GM12878 (cell line): ENCODE data around the gene PTPN21. TPM values are rescaled to one million over a fixed set of nuclear protein-coding genes. Genes with fewer than 3 reads are reported as not detected.

Experiments
- ATAC-seq: fragments of 200-7000 bp; cut with Tn5 transposase; 3 replicates; pipeline ENCODE4 v1.9.1; 2020; ENCODE audit warnings: mild to moderate bottlenecking, moderate library complexity
- BruUV-seq: library from RNA; stranded (reverse); fragments of 400-500 nt; replicated peaks from 2 replicates; lab custom pipeline; 2021; lab: Mats Ljungman, UMichigan
- CTCF ChIA-PET: fragments of 300-600 bp; sonication (Branson Sonifier 250); formaldehyde crosslinking; extraction: SDS; loops from one replicate; lab custom pipeline; 2021; ENCODE audit warnings: inconsistent platforms; lab: Yijun Ruan, JAX
- POLR2A ChIA-PET: fragments of 350-600 bp; formaldehyde crosslinking; extraction: SDS; loops from one replicate; lab custom pipeline; 2021; ENCODE audit warnings: inconsistent platforms; lab: Charles Lee
- RAD21 ChIA-PET: fragments of 300-600 bp; sonication (Branson Sonifier 250); formaldehyde crosslinking; loops from one replicate; lab custom pipeline; 2023; ENCODE audit warnings: antibody characterized with exemption; ENCODE audit not compliant: unreplicated experiment; lab: Charles Lee
- SMC1A ChIA-PET: fragments of 300-600 bp; sonication (Branson Sonifier 250); formaldehyde crosslinking; loops from one replicate; lab custom pipeline; 2023; ENCODE audit not compliant: unreplicated experiment, uncharacterized antibody; lab: Charles Lee
- DNase-seq: peaks from one replicate; pipeline ENCODE4 v3.0.0-alpha.2; 2011; ENCODE audit warnings: low read depth, low spot score
- FAIRE-seq: peaks from 3 replicates; lab custom pipeline; 2011; peaks lifted over from hg19 to GRCh38; lab: Jason Lieb, UNC
- H2AFZ ChIP-seq: 2 replicates; pipeline ENCODE4 v1.6.0; 2011; ENCODE audit warnings: low read depth, low read length, control low read depth; ENCODE audit not compliant: control insufficient read depth
- H3K27ac ChIP-seq: 2 replicates; pipeline ENCODE4 v1.5.1; 2011; ENCODE audit warnings: control low read depth; ENCODE audit not compliant: control insufficient read depth, insufficient read depth
- H3K27me3 ChIP-seq, 2 experiments: replicated peaks in 1 of 2; 2 replicates each; pipeline versions ENCODE4 v1.6.0 to v1.6.1; 2011; ENCODE audit warnings: low read length in 1 of 2; ENCODE audit not compliant: control insufficient read depth in 2 of 2, insufficient read depth in 2 of 2
- H3K36me3 ChIP-seq, 2 experiments: 2 replicates each; pipeline ENCODE4 v1.5.1; 2011; ENCODE audit warnings: low read length in 1 of 2; ENCODE audit not compliant: control insufficient read depth in 2 of 2, insufficient read depth in 2 of 2
- H3K4me1 ChIP-seq: 2 replicates; pipeline ENCODE4 v1.6.1; 2011; ENCODE audit warnings: mild to moderate bottlenecking, low read length, moderate library complexity, mixed read lengths; ENCODE audit not compliant: control insufficient read depth, insufficient read depth
- H3K4me2 ChIP-seq: 2 replicates; pipeline ENCODE4 v1.6.0; 2011; ENCODE audit warnings: control low read depth; ENCODE audit not compliant: control insufficient read depth, insufficient read depth
- H3K4me3 ChIP-seq: fragments of 200-600 bp; sonication (generic); 2 replicates; pipeline ENCODE4 v1.5.1; 2016
- H3K79me2 ChIP-seq: 2 replicates; pipeline ENCODE4 v1.6.0; 2011; ENCODE audit warnings: low read length; ENCODE audit not compliant: control insufficient read depth, insufficient read depth
- H3K9ac ChIP-seq: 2 replicates; pipeline ENCODE4 v1.8.0; 2011; ENCODE audit warnings: low read length, control low read depth, mixed read lengths; ENCODE audit not compliant: control insufficient read depth, insufficient read depth
- H3K9me3 ChIP-seq: replicated peaks from 3 replicates; pipeline ENCODE4 v1.5.1; 2011; ENCODE audit warnings: mild to moderate bottlenecking, low read length; ENCODE audit not compliant: control insufficient read depth, insufficient read depth
- H4K20me1 ChIP-seq: 2 replicates; pipeline ENCODE4 v1.6.0; 2011; ENCODE audit not compliant: control insufficient read depth, insufficient read depth
- CREM ChIP-seq: IDR thresholded peaks from 2 replicates; pipeline ENCODE4 v1.6.1; 2014; ENCODE audit warnings: antibody characterized with exemption, low read depth
- EZH2 ChIP-seq: IDR thresholded peaks from 2 replicates; pipeline ENCODE4 v1.6.1; 2012; ENCODE audit warnings: low read depth, mild to moderate bottlenecking, control low read depth, inconsistent platforms, low read length, borderline replicate concordance; ENCODE audit not compliant: control insufficient read depth
- GABPA ChIP-seq: IDR thresholded peaks from 2 replicates; pipeline ENCODE4 v1.6.1; 2014; ENCODE audit warnings: antibody characterized with exemption, low read depth, mild to moderate bottlenecking, inconsistent platforms
- IRF4 ChIP-seq: IDR thresholded peaks from 2 replicates; pipeline ENCODE4 v1.6.1; 2011; ENCODE audit warnings: low read depth, low read length
- NKRF ChIP-seq: fragments of 450-650 bp; conservative IDR thresholded peaks from 2 replicates; pipeline ENCODE4 v1.6.1; 2017; ENCODE audit warnings: mild to moderate bottlenecking, moderate library complexity
- ZBTB11 ChIP-seq: fragments of 450-650 bp; formaldehyde crosslinking; IDR thresholded peaks from 2 replicates; pipeline ENCODE4 v1.5.0; 2022; ENCODE audit warnings: mild to moderate bottlenecking, missing genetic modification characterization
- WGBS: methylation state at CpG from one replicate; pipeline ENCODE4 v1.1.6; 2016; ENCODE audit warnings: low lambda C conversion rate; ENCODE audit not compliant: insufficient replicate concordance, insufficient coverage; ENCODE audit errors: missing lambda C conversion rate; 5-methylcytosine and 5-hydroxymethylcytosine counted together
- in situ Hi-C: fragments of 300-500 bp; cut with MboI; formaldehyde crosslinking; loops from 9 replicates; pipeline ENCODE4 v1.14.3; 2018; ENCODE audit warnings: mixed read lengths
- intact Hi-C: fragments of 100-400 bp; cut with micrococcal nuclease; formaldehyde crosslinking; loops from one replicate; pipeline ENCODE4 v1.14.2; 2022; ENCODE audit not compliant: unreplicated experiment
- polyA plus RNA-seq, 11 experiments: library from polyadenylated mRNA; depleted of rRNA in 4 of 11; unstranded in 6 of 11; stranded (reverse) in 5 of 11; fragments of >200 nt; fragmentation: Nextera tagmentation in 4 of 11; fragmentation: Illumina TruSeq in 1 of 11; extraction: Ambion mirVana in 4 of 11; extraction: Trizol in 1 of 11; gene quantifications; 1 replicate in 1 of 11; 2 replicates in 10 of 11; pipeline versions ENCODE4 v1.2.1 to v1.2.3, GENCODE V29; 2011 to 2016; ENCODE audit warnings: inconsistent platforms in 2 of 11, missing spikeins in 2 of 11, low read depth in 1 of 11
- total RNA-seq, 4 experiments: library from RNA; depleted of rRNA in 3 of 4; stranded (reverse); fragments of >200 nt in 3 of 4; fragmentation: Illumina TruSeq in 1 of 4; extraction: Trizol in 1 of 4; gene quantifications; 2 replicates each; pipeline versions ENCODE4 v1.2.1 to v1.2.3, GENCODE V29; 2013 to 2021

PTPN21 gene
- total and polyA plus RNA-seq, 10 of the 15 experiments (the other 5 are each of a cell fraction or from before 2014, with no cell fraction given), result 0.01 to 0.23 (median 0.04) TPM; not detected in 3

GRCh38 chr14:88479574-88479987 is 75.2 kb downstream of the PTPN21 start:
- CTCF ChIA-PET, result no interaction called here
- WGBS, result 90% methylated on average over 25 of the region's 40 CpGs
- no peak overlapping the region for H3K4me3 ChIP-seq
- no peak for TF ChIP-seq EZH2
- TF ChIP-seq ZBTB11, result no peak
- TF ChIP-seq GABPA, result no peak
- TF ChIP-seq CREM, result no peak
- TF ChIP-seq IRF4, result no peak
- no peak for TF ChIP-seq NKRF
- TF ChIP-seq, all 136 proteins: peak for 0
- in situ Hi-C loops, result no loop called here
- Histone ChIP-seq H3K27ac (no peak overlapping the region), H3K36me3 (no peaks in the 10 kb centered on the region), H4K20me1 (no peaks in the 10 kb centered on the region), H3K4me2 (no peak overlapping the region), H3K27me3 (peaks cover 0 to 4% of the 10 kb centered on the region in 2 experiments; a peak in 2 of 4 replicates), H2AFZ (no peak overlapping the region), H3K4me1 (no peaks in the 10 kb centered on the region), H3K79me2 (no peaks in the 10 kb centered on the region), H3K9me3 (no peaks in the 10 kb centered on the region), H3K9ac (no peak overlapping the region)
- intact Hi-C loops, result no loop called here
- ChIA-PET RAD21 (no interaction called here), SMC1A (no interaction called here), POLR2A (no interaction called here)
- BruUV-seq, result no TSS peak
- FAIRE-seq, result no peak
- ATAC-seq, result no peak
- no peak for DNase-seq
